WTC11 (cell line): ENCODE measurements around the gene CCDC51. TPM values are rescaled to one million over a fixed set of nuclear protein-coding genes. Genes with fewer than 3 reads are reported as not detected.

ENCODE experiments used
- CREM ChIP-seq: sonication (generic); formaldehyde crosslinking; IDR thresholded peaks from 2 replicates; pipeline ENCODE4 v1.8.1; 2022; ENCODE audit warnings: mild to moderate bottlenecking, missing genetic modification reagents, moderate library complexity
- ESRRA ChIP-seq: sonication (generic); formaldehyde crosslinking; IDR thresholded peaks from 2 replicates; pipeline ENCODE4 v1.8.1; 2022; ENCODE audit warnings: mild to moderate bottlenecking, missing genetic modification reagents, borderline replicate concordance
- GTF2I ChIP-seq: fragments of 250-450 bp; sonication (Bioruptor Pico); conservative IDR thresholded peaks from 2 replicates; pipeline ENCODE4 v1.4.0; 2021; ENCODE audit warnings: mild to moderate bottlenecking
- JAZF1 ChIP-seq: fragments of 250-450 bp; sonication (Bioruptor Pico); IDR thresholded peaks from 2 replicates; pipeline ENCODE4 v1.9.0; 2021; ENCODE audit warnings: moderate library complexity, mild to moderate bottlenecking, inconsistent platforms
- JUN ChIP-seq: sonication (generic); formaldehyde crosslinking; IDR thresholded peaks from 2 replicates; pipeline ENCODE4 v1.8.0; 2023; ENCODE audit warnings: mild to moderate bottlenecking, missing genetic modification reagents
- KAT7 ChIP-seq: sonication (generic); formaldehyde crosslinking; IDR thresholded peaks from 2 replicates; pipeline ENCODE4 v1.8.1; 2023; ENCODE audit warnings: missing genetic modification reagents, mild to moderate bottlenecking, borderline replicate concordance
- MYBL2 ChIP-seq: sonication (generic); formaldehyde crosslinking; IDR thresholded peaks from 2 replicates; pipeline ENCODE4 v1.8.1; 2023; ENCODE audit warnings: mild to moderate bottlenecking, moderate library complexity, missing genetic modification reagents
- NFATC4 ChIP-seq: fragments of 250-450 bp; sonication (Bioruptor Pico); IDR thresholded peaks from 2 replicates; pipeline ENCODE4 v1.9.0; 2021; ENCODE audit warnings: mild to moderate bottlenecking
- NFE2L1 ChIP-seq: sonication (generic); formaldehyde crosslinking; IDR thresholded peaks from 2 replicates; pipeline ENCODE4 v1.8.1; 2023; ENCODE audit warnings: missing genetic modification reagents
- NFYB ChIP-seq: sonication (generic); formaldehyde crosslinking; conservative IDR thresholded peaks from 2 replicates; pipeline ENCODE4 v1.8.0; 2022; ENCODE audit warnings: low read depth, missing genetic modification reagents
- NR1H2 ChIP-seq: sonication (generic); formaldehyde crosslinking; IDR thresholded peaks from 2 replicates; pipeline ENCODE4 v1.9.0; 2021; ENCODE audit warnings: mild to moderate bottlenecking, moderate library complexity, missing genetic modification reagents
- RORB ChIP-seq: fragments of 250-450 bp; sonication (Bioruptor Pico); IDR thresholded peaks from 2 replicates; pipeline ENCODE4 v1.9.0; 2021; ENCODE audit warnings: mild to moderate bottlenecking
- SP1 ChIP-seq: sonication (generic); formaldehyde crosslinking; conservative IDR thresholded peaks from 2 replicates; pipeline ENCODE4 v1.8.1; 2022; ENCODE audit warnings: missing genetic modification reagents
- TEAD1 ChIP-seq: sonication (generic); formaldehyde crosslinking; IDR thresholded peaks from 2 replicates; pipeline ENCODE4 v1.8.0; 2022; ENCODE audit warnings: mild to moderate bottlenecking, missing genetic modification reagents
- TEAD4 ChIP-seq: sonication (generic); formaldehyde crosslinking; IDR thresholded peaks from 2 replicates; pipeline ENCODE4 v1.8.0; 2022; ENCODE audit warnings: mild to moderate bottlenecking, missing genetic modification reagents
- ZNF219 ChIP-seq: sonication (generic); formaldehyde crosslinking; IDR thresholded peaks from 2 replicates; pipeline ENCODE4 v1.8.0; 2023; ENCODE audit warnings: missing genetic modification reagents, mild to moderate bottlenecking, borderline replicate concordance
- total RNA-seq: library from RNA; stranded (reverse); gene quantifications from 3 replicates; pipeline ENCODE4 v1.2.3, GENCODE V29; 2021
- TF ChIP-seq, protein P1 (sequence below): fragments of 250-450 bp; sonication (Bioruptor Pico); IDR thresholded peaks from 2 replicates; pipeline ENCODE4 v1.9.0; 2021; ENCODE audit warnings: moderate library complexity, mild to moderate bottlenecking, inconsistent platforms, borderline replicate concordance
- TF ChIP-seq, protein P2 (sequence below): sonication (generic); formaldehyde crosslinking; IDR thresholded peaks from 2 replicates; pipeline ENCODE4 v1.8.1; 2023; ENCODE audit warnings: mild to moderate bottlenecking, missing genetic modification reagents, borderline replicate concordance
- TF ChIP-seq, protein P3 (sequence below): sonication (generic); formaldehyde crosslinking; IDR thresholded peaks from 2 replicates; pipeline ENCODE4 v1.8.1; 2023; ENCODE audit warnings: mild to moderate bottlenecking, moderate library complexity, missing genetic modification reagents
- TF ChIP-seq, protein P4 (sequence below): sonication (generic); formaldehyde crosslinking; IDR thresholded peaks from 2 replicates; pipeline ENCODE4 v1.8.1; 2022; ENCODE audit warnings: mild to moderate bottlenecking, moderate library complexity, missing genetic modification reagents
- TF ChIP-seq, protein P5 (sequence below): sonication (generic); formaldehyde crosslinking; IDR thresholded peaks from 2 replicates; pipeline ENCODE4 v1.8.1; 2022; ENCODE audit warnings: mild to moderate bottlenecking, missing genetic modification reagents, moderate library complexity, borderline replicate concordance
- TF ChIP-seq, protein P6 (sequence below): sonication (generic); formaldehyde crosslinking; IDR thresholded peaks from 2 replicates; pipeline ENCODE4 v1.8.0; 2023; ENCODE audit warnings: missing genetic modification reagents
- TF ChIP-seq, protein P7 (sequence below): sonication (generic); formaldehyde crosslinking; IDR thresholded peaks from 2 replicates; pipeline ENCODE4 v1.8.1; 2022; ENCODE audit warnings: low read depth, mild to moderate bottlenecking, moderate library complexity, missing genetic modification reagents, borderline replicate concordance
- TF ChIP-seq, protein P8 (sequence below): fragments of 250-450 bp; sonication (Bioruptor Pico); IDR thresholded peaks from 2 replicates; pipeline ENCODE4 v1.8.0; 2021; ENCODE audit warnings: mild to moderate bottlenecking

The CCDC51 gene
- total RNA-seq, 1 experiment from 2014 or later, result 25.1 TPM

DNA sequence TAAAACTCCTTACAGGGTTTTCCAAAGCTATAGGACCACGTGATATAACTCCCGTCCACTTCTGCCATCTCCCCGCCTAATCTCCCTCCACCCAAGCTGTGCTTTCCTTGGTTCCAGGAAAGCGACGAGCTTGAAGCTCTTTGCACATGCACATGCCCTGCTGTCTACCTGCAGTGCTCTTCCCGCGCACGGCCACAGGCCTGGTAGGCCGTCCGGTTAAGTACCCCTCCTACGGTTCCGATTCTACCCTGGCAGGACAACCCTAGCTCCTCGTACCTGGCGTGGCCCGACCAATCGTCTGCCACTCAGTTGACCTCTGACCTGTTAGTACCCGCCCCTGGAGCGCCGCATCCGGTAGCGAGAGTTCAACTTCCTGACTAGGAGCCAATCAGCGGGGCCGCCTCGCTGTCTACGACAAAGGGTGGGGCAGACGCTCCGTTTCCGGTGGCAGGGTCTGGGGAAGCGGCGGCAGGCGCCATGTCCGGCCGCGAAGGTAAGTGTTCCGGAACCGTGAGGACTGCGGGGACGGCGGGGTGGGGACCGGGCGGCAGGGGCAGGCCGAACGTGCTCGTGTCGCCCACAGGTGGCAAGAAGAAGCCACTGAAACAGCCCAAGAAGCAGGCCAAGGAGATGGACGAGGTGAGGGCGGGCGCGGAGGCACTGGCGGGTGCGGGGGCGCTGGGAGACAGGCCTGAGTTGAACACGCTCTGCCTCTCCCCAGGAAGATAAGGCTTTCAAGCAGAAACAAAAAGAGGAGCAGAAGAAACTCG is at the start of gene CCDC51, which contains the start of gene TMA7 (continued):
- TF ChIP-seq, protein P1, sequence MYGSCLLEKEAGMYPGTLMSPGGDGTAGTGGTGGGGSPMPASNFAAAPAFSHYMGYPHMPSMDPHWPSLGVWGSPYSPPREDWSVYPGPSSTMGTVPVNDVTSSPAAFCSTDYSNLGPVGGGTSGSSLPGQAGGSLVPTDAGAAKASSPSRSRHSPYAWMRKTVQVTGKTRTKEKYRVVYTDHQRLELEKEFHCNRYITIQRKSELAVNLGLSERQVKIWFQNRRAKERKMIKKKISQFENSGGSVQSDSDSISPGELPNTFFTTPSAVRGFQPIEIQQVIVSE (CRISPR knock-in tag), result no peak
- TF ChIP-seq MYBL2 (peak; percentile 85), NR1H2 (CRISPR knock-in tag) (no peak), RORB (no peak), NFYB (CRISPR knock-in tag) (peak; percentile 90), SP1 (peak; percentile 95), TEAD4 (CRISPR knock-in tag) (no peak), JUN (no peak), GTF2I (CRISPR knock-in tag) (no peak), TEAD1 (CRISPR knock-in tag) (peak; percentile 57; the same call in 1 of the 2 replicates), ESRRA (CRISPR knock-in tag) (peak; percentile 65; the same call in 1 of the 2 replicates), NFE2L1 (CRISPR knock-in tag) (peak; percentile 65), NFATC4 (no peak), ZNF219 (CRISPR knock-in tag) (no peak), KAT7 (CRISPR knock-in tag) (peak; percentile 84; the same call in 1 of the 2 replicates), CREM (CRISPR knock-in tag) (peak; percentile 90), JAZF1 (CRISPR knock-in tag) (no peak)
- TF ChIP-seq, protein P2, sequence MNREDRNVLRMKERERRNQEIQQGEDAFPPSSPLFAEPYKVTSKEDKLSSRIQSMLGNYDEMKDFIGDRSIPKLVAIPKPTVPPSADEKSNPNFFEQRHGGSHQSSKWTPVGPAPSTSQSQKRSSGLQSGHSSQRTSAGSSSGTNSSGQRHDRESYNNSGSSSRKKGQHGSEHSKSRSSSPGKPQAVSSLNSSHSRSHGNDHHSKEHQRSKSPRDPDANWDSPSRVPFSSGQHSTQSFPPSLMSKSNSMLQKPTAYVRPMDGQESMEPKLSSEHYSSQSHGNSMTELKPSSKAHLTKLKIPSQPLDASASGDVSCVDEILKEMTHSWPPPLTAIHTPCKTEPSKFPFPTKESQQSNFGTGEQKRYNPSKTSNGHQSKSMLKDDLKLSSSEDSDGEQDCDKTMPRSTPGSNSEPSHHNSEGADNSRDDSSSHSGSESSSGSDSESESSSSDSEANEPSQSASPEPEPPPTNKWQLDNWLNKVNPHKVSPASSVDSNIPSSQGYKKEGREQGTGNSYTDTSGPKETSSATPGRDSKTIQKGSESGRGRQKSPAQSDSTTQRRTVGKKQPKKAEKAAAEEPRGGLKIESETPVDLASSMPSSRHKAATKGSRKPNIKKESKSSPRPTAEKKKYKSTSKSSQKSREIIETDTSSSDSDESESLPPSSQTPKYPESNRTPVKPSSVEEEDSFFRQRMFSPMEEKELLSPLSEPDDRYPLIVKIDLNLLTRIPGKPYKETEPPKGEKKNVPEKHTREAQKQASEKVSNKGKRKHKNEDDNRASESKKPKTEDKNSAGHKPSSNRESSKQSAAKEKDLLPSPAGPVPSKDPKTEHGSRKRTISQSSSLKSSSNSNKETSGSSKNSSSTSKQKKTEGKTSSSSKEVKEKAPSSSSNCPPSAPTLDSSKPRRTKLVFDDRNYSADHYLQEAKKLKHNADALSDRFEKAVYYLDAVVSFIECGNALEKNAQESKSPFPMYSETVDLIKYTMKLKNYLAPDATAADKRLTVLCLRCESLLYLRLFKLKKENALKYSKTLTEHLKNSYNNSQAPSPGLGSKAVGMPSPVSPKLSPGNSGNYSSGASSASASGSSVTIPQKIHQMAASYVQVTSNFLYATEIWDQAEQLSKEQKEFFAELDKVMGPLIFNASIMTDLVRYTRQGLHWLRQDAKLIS (CRISPR knock-in tag), result no peak
- TF ChIP-seq, protein P3, sequence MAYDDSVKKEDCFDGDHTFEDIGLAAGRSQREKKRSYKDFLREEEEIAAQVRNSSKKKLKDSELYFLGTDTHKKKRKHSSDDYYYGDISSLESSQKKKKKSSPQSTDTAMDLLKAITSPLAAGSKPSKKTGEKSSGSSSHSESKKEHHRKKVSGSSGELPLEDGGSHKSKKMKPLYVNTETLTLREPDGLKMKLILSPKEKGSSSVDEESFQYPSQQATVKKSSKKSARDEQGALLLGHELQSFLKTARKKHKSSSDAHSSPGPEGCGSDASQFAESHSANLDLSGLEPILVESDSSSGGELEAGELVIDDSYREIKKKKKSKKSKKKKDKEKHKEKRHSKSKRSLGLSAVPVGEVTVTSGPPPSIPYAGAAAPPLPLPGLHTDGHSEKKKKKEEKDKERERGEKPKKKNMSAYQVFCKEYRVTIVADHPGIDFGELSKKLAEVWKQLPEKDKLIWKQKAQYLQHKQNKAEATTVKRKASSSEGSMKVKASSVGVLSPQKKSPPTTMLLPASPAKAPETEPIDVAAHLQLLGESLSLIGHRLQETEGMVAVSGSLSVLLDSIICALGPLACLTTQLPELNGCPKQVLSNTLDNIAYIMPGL, result peak; percentile 81
- TF ChIP-seq, protein P4, sequence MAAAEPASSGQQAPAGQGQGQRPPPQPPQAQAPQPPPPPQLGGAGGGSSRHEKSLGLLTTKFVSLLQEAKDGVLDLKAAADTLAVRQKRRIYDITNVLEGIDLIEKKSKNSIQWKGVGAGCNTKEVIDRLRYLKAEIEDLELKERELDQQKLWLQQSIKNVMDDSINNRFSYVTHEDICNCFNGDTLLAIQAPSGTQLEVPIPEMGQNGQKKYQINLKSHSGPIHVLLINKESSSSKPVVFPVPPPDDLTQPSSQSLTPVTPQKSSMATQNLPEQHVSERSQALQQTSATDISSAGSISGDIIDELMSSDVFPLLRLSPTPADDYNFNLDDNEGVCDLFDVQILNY (CRISPR knock-in tag), result peak; percentile 72; the same call in 1 of the 2 replicates
- TF ChIP-seq, protein P5, sequence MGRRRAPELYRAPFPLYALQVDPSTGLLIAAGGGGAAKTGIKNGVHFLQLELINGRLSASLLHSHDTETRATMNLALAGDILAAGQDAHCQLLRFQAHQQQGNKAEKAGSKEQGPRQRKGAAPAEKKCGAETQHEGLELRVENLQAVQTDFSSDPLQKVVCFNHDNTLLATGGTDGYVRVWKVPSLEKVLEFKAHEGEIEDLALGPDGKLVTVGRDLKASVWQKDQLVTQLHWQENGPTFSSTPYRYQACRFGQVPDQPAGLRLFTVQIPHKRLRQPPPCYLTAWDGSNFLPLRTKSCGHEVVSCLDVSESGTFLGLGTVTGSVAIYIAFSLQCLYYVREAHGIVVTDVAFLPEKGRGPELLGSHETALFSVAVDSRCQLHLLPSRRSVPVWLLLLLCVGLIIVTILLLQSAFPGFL (CRISPR knock-in tag), result no peak
- TF ChIP-seq, protein P6, sequence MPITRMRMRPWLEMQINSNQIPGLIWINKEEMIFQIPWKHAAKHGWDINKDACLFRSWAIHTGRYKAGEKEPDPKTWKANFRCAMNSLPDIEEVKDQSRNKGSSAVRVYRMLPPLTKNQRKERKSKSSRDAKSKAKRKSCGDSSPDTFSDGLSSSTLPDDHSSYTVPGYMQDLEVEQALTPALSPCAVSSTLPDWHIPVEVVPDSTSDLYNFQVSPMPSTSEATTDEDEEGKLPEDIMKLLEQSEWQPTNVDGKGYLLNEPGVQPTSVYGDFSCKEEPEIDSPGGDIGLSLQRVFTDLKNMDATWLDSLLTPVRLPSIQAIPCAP (CRISPR knock-in tag), result 0 out of 2 replicates have a peak, but pooled peaks have one; percentile 23
- TF ChIP-seq, protein P7, sequence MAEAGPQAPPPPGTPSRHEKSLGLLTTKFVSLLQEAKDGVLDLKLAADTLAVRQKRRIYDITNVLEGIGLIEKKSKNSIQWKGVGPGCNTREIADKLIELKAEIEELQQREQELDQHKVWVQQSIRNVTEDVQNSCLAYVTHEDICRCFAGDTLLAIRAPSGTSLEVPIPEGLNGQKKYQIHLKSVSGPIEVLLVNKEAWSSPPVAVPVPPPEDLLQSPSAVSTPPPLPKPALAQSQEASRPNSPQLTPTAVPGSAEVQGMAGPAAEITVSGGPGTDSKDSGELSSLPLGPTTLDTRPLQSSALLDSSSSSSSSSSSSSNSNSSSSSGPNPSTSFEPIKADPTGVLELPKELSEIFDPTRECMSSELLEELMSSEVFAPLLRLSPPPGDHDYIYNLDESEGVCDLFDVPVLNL, result no peak
- TF ChIP-seq, protein P8, sequence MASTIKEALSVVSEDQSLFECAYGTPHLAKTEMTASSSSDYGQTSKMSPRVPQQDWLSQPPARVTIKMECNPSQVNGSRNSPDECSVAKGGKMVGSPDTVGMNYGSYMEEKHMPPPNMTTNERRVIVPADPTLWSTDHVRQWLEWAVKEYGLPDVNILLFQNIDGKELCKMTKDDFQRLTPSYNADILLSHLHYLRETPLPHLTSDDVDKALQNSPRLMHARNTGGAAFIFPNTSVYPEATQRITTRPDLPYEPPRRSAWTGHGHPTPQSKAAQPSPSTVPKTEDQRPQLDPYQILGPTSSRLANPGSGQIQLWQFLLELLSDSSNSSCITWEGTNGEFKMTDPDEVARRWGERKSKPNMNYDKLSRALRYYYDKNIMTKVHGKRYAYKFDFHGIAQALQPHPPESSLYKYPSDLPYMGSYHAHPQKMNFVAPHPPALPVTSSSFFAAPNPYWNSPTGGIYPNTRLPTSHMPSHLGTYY, result no peak
